Gastrocnemius medialis (tissue), 4 donors: ENCODE data around the gene LZTS2.

Experiments used
- POLR2A ChIP-seq, 2 donors: fragments of 450-650 bp; IDR thresholded peaks; one replicate each; pipeline ENCODE4 v1.6.1; 2017; ENCODE audit warnings: antibody characterized with exemption in 2 of 2, mild to moderate bottlenecking in 2 of 2, moderate library complexity in 2 of 2
- TF ChIP-seq, protein P1 (sequence below), 5 experiments: fragments of 450-650 bp in 3 of 5; fragments of 200-600 bp in 2 of 5; sonication (generic) in 2 of 5; IDR thresholded peaks in 4 of 5; conservative IDR thresholded peaks in 1 of 5; 1 replicate in 4 of 5; 2 replicates in 1 of 5; pipeline ENCODE4 v1.5.1; 2016 to 2019; ENCODE audit warnings: antibody characterized with exemption in 5 of 5, mild to moderate bottlenecking in 3 of 5, moderate library complexity in 3 of 5

GRCh38 chr10:101047961-101048892 is 48.6 kb downstream of the LZTS2 start:
- TF ChIP-seq, protein P1, sequence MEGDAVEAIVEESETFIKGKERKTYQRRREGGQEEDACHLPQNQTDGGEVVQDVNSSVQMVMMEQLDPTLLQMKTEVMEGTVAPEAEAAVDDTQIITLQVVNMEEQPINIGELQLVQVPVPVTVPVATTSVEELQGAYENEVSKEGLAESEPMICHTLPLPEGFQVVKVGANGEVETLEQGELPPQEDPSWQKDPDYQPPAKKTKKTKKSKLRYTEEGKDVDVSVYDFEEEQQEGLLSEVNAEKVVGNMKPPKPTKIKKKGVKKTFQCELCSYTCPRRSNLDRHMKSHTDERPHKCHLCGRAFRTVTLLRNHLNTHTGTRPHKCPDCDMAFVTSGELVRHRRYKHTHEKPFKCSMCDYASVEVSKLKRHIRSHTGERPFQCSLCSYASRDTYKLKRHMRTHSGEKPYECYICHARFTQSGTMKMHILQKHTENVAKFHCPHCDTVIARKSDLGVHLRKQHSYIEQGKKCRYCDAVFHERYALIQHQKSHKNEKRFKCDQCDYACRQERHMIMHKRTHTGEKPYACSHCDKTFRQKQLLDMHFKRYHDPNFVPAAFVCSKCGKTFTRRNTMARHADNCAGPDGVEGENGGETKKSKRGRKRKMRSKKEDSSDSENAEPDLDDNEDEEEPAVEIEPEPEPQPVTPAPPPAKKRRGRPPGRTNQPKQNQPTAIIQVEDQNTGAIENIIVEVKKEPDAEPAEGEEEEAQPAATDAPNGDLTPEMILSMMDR (IDR thresholded peaks at IDR 0.05 in 4 of 5, conservative IDR thresholded peaks at IDR 0.05 in 1 of 5): no peak
- no peak for TF ChIP-seq POLR2A (IDR thresholded peaks at IDR 0.05)
